Suprapubic skin (tissue), 4 donors: ENCODE measurements around the gene EPHA6. TPM values are rescaled to one million over a fixed set of nuclear protein-coding genes. Genes with fewer than 3 reads are reported as not detected.
"Not testable (repeated sequence)": the region's sequence is repeated elsewhere in the genome, so short reads cannot be mapped to it uniquely, and the experiment has no call there.

Experiments used
- DNase-seq, 2 donors: peaks; one replicate each; pipeline ENCODE4 v3.0.0-alpha.2; 2019; ENCODE audit warnings: low spot score in 2 of 2
- H3K27ac ChIP-seq: fragments of 200-600 bp; sonication (generic); one replicate; pipeline ENCODE4 v1.5.1; 2019
- H3K27me3 ChIP-seq: fragments of 200-600 bp; sonication (generic); one replicate; pipeline ENCODE4 v1.5.1; 2019
- H3K36me3 ChIP-seq: fragments of 200-600 bp; sonication (generic); one replicate; pipeline ENCODE4 v1.5.1; 2019
- H3K4me1 ChIP-seq: fragments of 200-600 bp; sonication (generic); one replicate; pipeline ENCODE4 v1.5.1; 2019
- H3K4me3 ChIP-seq: fragments of 200-600 bp; sonication (generic); one replicate; pipeline ENCODE4 v1.5.1; 2019; ENCODE audit warnings: mild to moderate bottlenecking
- H3K9me3 ChIP-seq: fragments of 200-600 bp; sonication (generic); one replicate; pipeline ENCODE4 v1.5.1; 2019
- CTCF ChIP-seq, 2 donors: fragments of 200-600 bp in 1 of 2; fragments of 450-650 bp in 1 of 2; sonication (generic) in 1 of 2; IDR thresholded peaks; one replicate each; pipeline ENCODE4 v1.5.1; 2016 to 2019; ENCODE audit warnings: antibody characterized with exemption in 2 of 2, mild to moderate bottlenecking in 1 of 2, moderate library complexity in 1 of 2
- EP300 ChIP-seq: sonication (generic); formaldehyde crosslinking; IDR thresholded peaks from one replicate; pipeline ENCODE4 v1.6.1; 2017; ENCODE audit warnings: antibody characterized with exemption
- POLR2A ChIP-seq, 2 donors: fragments of 450-650 bp; IDR thresholded peaks; one replicate each; pipeline ENCODE4 v1.6.1; 2017; ENCODE audit warnings: antibody characterized with exemption in 2 of 2, mild to moderate bottlenecking in 2 of 2, moderate library complexity in 2 of 2
- POLR2AphosphoS5 ChIP-seq, 3 donors: sonication (generic); formaldehyde crosslinking; IDR thresholded peaks; one replicate each; pipeline ENCODE4 v1.6.1; 2017; ENCODE audit warnings: antibody characterized with exemption in 3 of 3
- WGBS: methylation state at CpG from one replicate; pipeline ENCODE4 v1.1.5; 2018; 5-methylcytosine and 5-hydroxymethylcytosine counted together
- total RNA-seq, 4 donors: library from RNA; depleted of rRNA; stranded (reverse); fragments of >200 nt; gene quantifications; one replicate each; pipeline ENCODE4 v1.1.0, GENCODE V29; 2016

EPHA6 gene
- total RNA-seq, 4 donors from 2014 or later = not detected

GRCh38 chr3:96996009-96996408 lies 181.6 kb downstream of the EPHA6 start:
- Histone ChIP-seq H3K4me1 (peaks cover 6% of the 10 kb centered on the region), H3K27me3 (no peaks in the 10 kb centered on the region), H3K4me3 (no peak overlapping the region), H3K36me3 (no peaks in the 10 kb centered on the region), H3K9me3 (peaks cover 4% of the 10 kb centered on the region), H3K27ac (no peak overlapping the region)
- 81% methylated on average over 1 of the region's 1 CpG for WGBS
- DNase-seq = no peak
- no peak for TF ChIP-seq POLR2A (IDR thresholded peaks at IDR 0.05)
- TF ChIP-seq POLR2AphosphoS5 (IDR thresholded peaks at IDR 0.05) = no peak
- no peak for TF ChIP-seq EP300
- no peak for TF ChIP-seq CTCF (IDR thresholded peaks at IDR 0.05)

DNA sequence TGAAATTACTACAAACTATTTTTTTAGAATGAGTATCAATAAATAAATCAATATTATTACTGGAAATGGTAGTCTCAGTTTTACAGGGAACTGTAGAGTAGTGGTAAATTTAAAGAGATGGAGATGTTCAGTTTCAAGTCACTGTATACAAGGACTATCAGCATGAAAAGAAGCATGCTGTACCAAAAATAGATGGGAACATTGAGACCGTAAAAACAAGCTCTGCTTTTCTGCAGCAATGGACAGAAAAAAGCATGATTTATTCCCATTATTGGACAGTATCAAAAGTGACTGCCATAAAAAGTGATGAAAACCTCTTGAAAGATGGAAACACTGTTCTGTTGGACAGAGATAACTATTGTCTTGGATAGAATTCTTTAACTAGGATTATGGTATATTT lies 187.2 kb downstream of the EPHA6 start:
- WGBS = 73% methylated on average over 1 of the region's 1 CpG

GRCh38 chr3:97009427-97010019 lies 195.1 kb downstream of the EPHA6 start:
- Histone ChIP-seq H3K36me3 (no peaks in the 10 kb centered on the region), H3K9me3 (no peaks in the 10 kb centered on the region), H3K4me3 (no peak overlapping the region), H3K27me3 (no peaks in the 10 kb centered on the region), H3K27ac (no peak overlapping the region), H3K4me1 (no peaks in the 10 kb centered on the region)
- DNase-seq = no peak
- 74% methylated on average over 7 of the region's 7 CpGs for WGBS
- TF ChIP-seq EP300 (no peak), POLR2AphosphoS5 (IDR thresholded peaks at IDR 0.05) (no peak), POLR2A (IDR thresholded peaks at IDR 0.05) (no peak), CTCF (IDR thresholded peaks at IDR 0.05) (no peak)

More for the DNA sequence above, 187.2 kb downstream of the EPHA6 start:
- no peak overlapping the region for H3K27ac ChIP-seq
- no peaks in the 10 kb centered on the region for H3K27me3 ChIP-seq
- H3K4me1 ChIP-seq = no peaks in the 10 kb centered on the region
- H3K9me3 ChIP-seq = peaks cover 4% of the 10 kb centered on the region
- TF ChIP-seq POLR2A (IDR thresholded peaks at IDR 0.05) (no peak), EP300 (no peak), POLR2AphosphoS5 (IDR thresholded peaks at IDR 0.05) (no peak), CTCF (IDR thresholded peaks at IDR 0.05) (no peak)
- no peaks in the 10 kb centered on the region for H3K36me3 ChIP-seq
- H3K4me3 ChIP-seq = no peak overlapping the region
- no peak for DNase-seq

- Histone ChIP-seq H3K4me1 (no peaks in the 10 kb centered on the region), H3K27ac (no peak overlapping the region), H3K27me3 (no peaks in the 10 kb centered on the region), H3K36me3 (no peaks in the 10 kb centered on the region), H3K9me3 (no peaks in the 10 kb centered on the region), H3K4me3 (no peak overlapping the region)
- TF ChIP-seq POLR2AphosphoS5 (IDR thresholded peaks at IDR 0.05) (no peak), POLR2A (IDR thresholded peaks at IDR 0.05) (no peak), CTCF (IDR thresholded peaks at IDR 0.05) (no peak), EP300 (no peak)
- no peak for DNase-seq
- WGBS = 73% methylated on average over 2 of the region's 2 CpGs
Observed at GRCh38 chr3:97010881-97011657, 196.7 kb downstream of the EPHA6 start.

GRCh38 chr3:97021778-97022177 lies 207.4 kb downstream of the EPHA6 start:
- no peak for DNase-seq
- 61% methylated on average over 1 of the region's 1 CpG for WGBS
- H3K27ac ChIP-seq = no peak overlapping the region
- H3K4me3 ChIP-seq = no peak overlapping the region
- H3K4me1 ChIP-seq = no peaks in the 10 kb centered on the region
- H3K9me3 ChIP-seq = peaks cover 4% of the 10 kb centered on the region
- no peak for TF ChIP-seq POLR2AphosphoS5 (IDR thresholded peaks at IDR 0.05)
- no peaks in the 10 kb centered on the region for H3K36me3 ChIP-seq
- H3K27me3 ChIP-seq = no peaks in the 10 kb centered on the region

- not testable (repeated sequence) for H3K4me1 ChIP-seq, H3K4me3 ChIP-seq, H3K36me3 ChIP-seq, H3K27me3 ChIP-seq, H3K9me3 ChIP-seq, H3K27ac ChIP-seq, DNase-seq
- WGBS = 99% methylated on average over 8 of the region's 8 CpGs
Observed at GRCh38 chr3:97025612-97026011, 211.2 kb downstream of the EPHA6 start.
